NT2/D1 (cell line): Measurements from ENCODE around the gene ROMO1.

Experiments used
- YY1 ChIP-seq: IDR thresholded peaks from 2 replicates; pipeline ENCODE4 v1.6.1; 2011; ENCODE audit not compliant: insufficient read length, insufficient read depth
- ZNF274 ChIP-seq: IDR thresholded peaks from 2 replicates; pipeline ENCODE4 v1.6.1; 2011; ENCODE audit warnings: mild to moderate bottlenecking, low read depth, low read length

- no peak for TF ChIP-seq ZNF274
- no peak for TF ChIP-seq YY1
These were observed 35.2 kb downstream of the ROMO1 start for GRCh38 chr20:35734374-35734773.
